Tibial artery (tissue), 4 donors: ENCODE results near the gene HDAC7.

ENCODE experiments used
- DNase-seq, 2 donors: peaks; one replicate each; pipeline ENCODE4 v3.0.0-alpha.2; 2019
- H3K27ac ChIP-seq, 2 donors: fragments of 200-600 bp; sonication (generic) in 1 of 2; 1 replicate in 1 of 2; 2 replicates in 1 of 2; pipeline ENCODE4 v1.5.1; 2018 to 2019; ENCODE audit warnings: mild to moderate bottlenecking in 1 of 2
- H3K27me3 ChIP-seq, 2 donors: fragments of 200-600 bp; sonication (generic) in 1 of 2; one replicate each; pipeline versions ENCODE4 v1.5.1 to v1.6.0; 2016 to 2019
- H3K36me3 ChIP-seq, 3 donors: fragments of 200-600 bp; sonication (generic) in 2 of 3; one replicate each; pipeline ENCODE4 v1.5.1; 2016 to 2019; ENCODE audit warnings: mild to moderate bottlenecking in 2 of 3
- H3K4me1 ChIP-seq, 4 donors: fragments of 200-600 bp; sonication (generic) in 2 of 4; 1 replicate in 3 of 4; 2 replicates in 1 of 4; pipeline ENCODE4 v1.5.1; 2016 to 2019
- H3K4me3 ChIP-seq, 2 donors: fragments of 200-600 bp; sonication (generic) in 1 of 2; 1 replicate in 1 of 2; 2 replicates in 1 of 2; pipeline ENCODE4 v1.5.1; 2018 to 2019; ENCODE audit warnings: mild to moderate bottlenecking in 2 of 2
- H3K9me3 ChIP-seq, 3 donors: fragments of 200-600 bp; sonication (generic) in 1 of 3; one replicate each; pipeline ENCODE4 v1.5.1; 2016 to 2019
- intact Hi-C: fragments of 100-400 bp; cut with DNase I; formaldehyde crosslinking; loops from one replicate; pipeline ENCODE4 v1.15.0; 2023; ENCODE audit warnings: low total_unique reads
- TF ChIP-seq, protein P1 (sequence below), 2 experiments: fragments of 200-600 bp in 1 of 2; fragments of 450-650 bp in 1 of 2; IDR thresholded peaks; one replicate each; pipeline ENCODE4 v1.5.1; 2017 to 2019; ENCODE audit warnings: antibody characterized with exemption in 2 of 2, mild to moderate bottlenecking in 1 of 2, moderate library complexity in 1 of 2

The HDAC7 gene

GRCh38 chr12:47808050-47808449 lies 11.7 kb downstream of the HDAC7 start:
- TF ChIP-seq, protein P1, sequence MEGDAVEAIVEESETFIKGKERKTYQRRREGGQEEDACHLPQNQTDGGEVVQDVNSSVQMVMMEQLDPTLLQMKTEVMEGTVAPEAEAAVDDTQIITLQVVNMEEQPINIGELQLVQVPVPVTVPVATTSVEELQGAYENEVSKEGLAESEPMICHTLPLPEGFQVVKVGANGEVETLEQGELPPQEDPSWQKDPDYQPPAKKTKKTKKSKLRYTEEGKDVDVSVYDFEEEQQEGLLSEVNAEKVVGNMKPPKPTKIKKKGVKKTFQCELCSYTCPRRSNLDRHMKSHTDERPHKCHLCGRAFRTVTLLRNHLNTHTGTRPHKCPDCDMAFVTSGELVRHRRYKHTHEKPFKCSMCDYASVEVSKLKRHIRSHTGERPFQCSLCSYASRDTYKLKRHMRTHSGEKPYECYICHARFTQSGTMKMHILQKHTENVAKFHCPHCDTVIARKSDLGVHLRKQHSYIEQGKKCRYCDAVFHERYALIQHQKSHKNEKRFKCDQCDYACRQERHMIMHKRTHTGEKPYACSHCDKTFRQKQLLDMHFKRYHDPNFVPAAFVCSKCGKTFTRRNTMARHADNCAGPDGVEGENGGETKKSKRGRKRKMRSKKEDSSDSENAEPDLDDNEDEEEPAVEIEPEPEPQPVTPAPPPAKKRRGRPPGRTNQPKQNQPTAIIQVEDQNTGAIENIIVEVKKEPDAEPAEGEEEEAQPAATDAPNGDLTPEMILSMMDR (IDR thresholded peaks at IDR 0.05), result no peak
- intact Hi-C loops, result no loop called here
- peak overlapping the region in 1 of 2 donors; percentile 18 for H3K4me3 ChIP-seq
- peak in 1 of 2 donors; percentile 54 for DNase-seq
- H3K9me3 ChIP-seq, result no peaks in the 10 kb centered on the region
- peak overlapping the region; percentile 91 to 99 for H3K27ac ChIP-seq
- H3K4me1 ChIP-seq, result peaks cover 0 to 100% (median 96%) of the 10 kb centered on the region in 4 donors
- peaks cover 0 to 5% (median 4%) of the 10 kb centered on the region in 3 donors for H3K36me3 ChIP-seq
- H3K27me3 ChIP-seq, result no peaks in the 10 kb centered on the region

DNA sequence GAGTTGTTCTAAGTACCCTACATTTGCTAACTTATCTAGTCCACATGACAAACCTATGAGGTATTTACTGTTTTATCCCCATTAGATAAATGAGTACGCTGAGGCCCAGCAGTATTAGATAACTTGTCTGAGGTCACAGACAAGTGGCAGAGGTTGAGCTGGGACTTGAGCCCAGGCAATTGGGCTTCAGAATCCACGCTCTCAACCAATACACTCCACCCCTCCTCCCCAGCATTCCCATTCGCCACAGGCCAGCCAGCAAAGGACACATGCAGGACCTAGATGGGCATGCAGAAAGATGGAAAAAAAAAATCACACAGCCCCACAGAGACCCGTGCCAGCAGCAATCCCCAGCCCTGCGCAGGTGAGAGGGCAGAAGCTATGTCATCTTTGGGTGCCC lies 12.4 kb downstream of the HDAC7 start:
- TF ChIP-seq, protein P1 (IDR thresholded peaks at IDR 0.05), result no peak
- H3K27me3 ChIP-seq, result no peaks in the 10 kb centered on the region
- no peaks in the 10 kb centered on the region for H3K9me3 ChIP-seq
- peaks cover 0 to 100% (median 98%) of the 10 kb centered on the region in 4 donors for H3K4me1 ChIP-seq
- H3K36me3 ChIP-seq, result peaks cover 0 to 7% (median 5%) of the 10 kb centered on the region in 3 donors
- intact Hi-C loops, result no loop called here
- DNase-seq, result peak in 1 of 2 donors; percentile 79
- H3K4me3 ChIP-seq, result no peak overlapping the region
- H3K27ac ChIP-seq, result peak overlapping the region; percentile 91 to 99

GRCh38 chr12:47805417-47805816 lies 14.3 kb downstream of the HDAC7 start:
- Histone ChIP-seq H3K4me1 (peaks cover 0 to 100% (median 99%) of the 10 kb centered on the region in 4 donors), H3K9me3 (no peaks in the 10 kb centered on the region), H3K27ac (peak overlapping the region; percentile 91 to 99), H3K36me3 (peaks cover 0 to 7% (median 5%) of the 10 kb centered on the region in 3 donors), H3K27me3 (no peaks in the 10 kb centered on the region), H3K4me3 (no peak overlapping the region)
- peak; percentile 73 to 79 for DNase-seq
- TF ChIP-seq, protein P1 (IDR thresholded peaks at IDR 0.05), result no peak
- intact Hi-C loops, result no loop called here

DNA sequence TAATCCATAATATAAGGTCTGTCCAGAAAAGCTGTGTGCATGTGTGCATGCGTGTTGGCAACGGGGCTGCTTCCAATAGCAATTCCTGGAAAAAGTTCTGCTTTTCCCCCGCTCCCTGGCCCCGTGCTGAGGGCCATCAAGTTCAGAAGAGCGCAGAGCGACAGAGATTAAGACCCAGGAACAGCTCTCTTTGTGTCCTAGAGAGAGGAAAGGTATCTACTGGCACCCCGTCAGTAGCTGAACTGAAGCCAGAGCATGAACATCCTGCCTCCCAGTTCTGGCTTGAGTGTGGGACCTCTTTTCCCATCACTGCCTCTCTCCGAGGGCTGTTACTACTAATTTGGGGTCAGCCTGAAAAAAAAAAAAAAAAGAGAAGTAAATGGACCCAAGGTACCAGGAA lies 15.5 kb downstream of the HDAC7 start:
- intact Hi-C loops, result no loop called here
- H3K27ac ChIP-seq, result peak overlapping the region; percentile 66 to 99

GRCh38 chr12:47803191-47803875 lies 16.4 kb downstream of the HDAC7 start:
- no peak for DNase-seq
- TF ChIP-seq, protein P1 (IDR thresholded peaks at IDR 0.05), result no peak
- no peaks in the 10 kb centered on the region for H3K27me3 ChIP-seq
- intact Hi-C loops, result no loop called here
- H3K4me3 ChIP-seq, result no peak overlapping the region
- peaks cover 0 to 100% (median 98%) of the 10 kb centered on the region in 4 donors for H3K4me1 ChIP-seq
- H3K36me3 ChIP-seq, result peaks cover 5 to 16% (median 11%) of the 10 kb centered on the region in 3 donors
- peak overlapping the region; percentile 66 to 99 for H3K27ac ChIP-seq
- no peaks in the 10 kb centered on the region for H3K9me3 ChIP-seq

More for the DNA sequence above, 15.5 kb downstream of the HDAC7 start:
- Histone ChIP-seq H3K4me3 (no peak overlapping the region), H3K9me3 (no peaks in the 10 kb centered on the region), H3K4me1 (peaks cover 0 to 100% (median 99%) of the 10 kb centered on the region in 4 donors), H3K27me3 (no peaks in the 10 kb centered on the region), H3K36me3 (peaks cover 0 to 7% (median 5%) of the 10 kb centered on the region in 3 donors)
- TF ChIP-seq, protein P1 (IDR thresholded peaks at IDR 0.05), result no peak
- no peak for DNase-seq
